HFF-Myc (cell line): Measurements from ENCODE around the gene FOXK2.

ENCODE experiments used
- DNase-seq: peaks from one replicate; pipeline ENCODE4 v3.0.0-alpha.2; 2011; ENCODE audit warnings: low read depth; ENCODE audit errors: extremely low read depth
- H3K4me3 ChIP-seq: replicated peaks from 2 replicates; pipeline ENCODE4 v1.5.1; 2011; ENCODE audit warnings: low read depth, mild to moderate bottlenecking, control low read depth, low read length
- TF ChIP-seq, protein P1 (sequence below): IDR thresholded peaks from 2 replicates; pipeline ENCODE4 v1.5.1; 2012; ENCODE audit warnings: mild to moderate bottlenecking, low read depth, low read length, control low read depth; ENCODE audit errors: missing control alignments

Gene FOXK2

DNA sequence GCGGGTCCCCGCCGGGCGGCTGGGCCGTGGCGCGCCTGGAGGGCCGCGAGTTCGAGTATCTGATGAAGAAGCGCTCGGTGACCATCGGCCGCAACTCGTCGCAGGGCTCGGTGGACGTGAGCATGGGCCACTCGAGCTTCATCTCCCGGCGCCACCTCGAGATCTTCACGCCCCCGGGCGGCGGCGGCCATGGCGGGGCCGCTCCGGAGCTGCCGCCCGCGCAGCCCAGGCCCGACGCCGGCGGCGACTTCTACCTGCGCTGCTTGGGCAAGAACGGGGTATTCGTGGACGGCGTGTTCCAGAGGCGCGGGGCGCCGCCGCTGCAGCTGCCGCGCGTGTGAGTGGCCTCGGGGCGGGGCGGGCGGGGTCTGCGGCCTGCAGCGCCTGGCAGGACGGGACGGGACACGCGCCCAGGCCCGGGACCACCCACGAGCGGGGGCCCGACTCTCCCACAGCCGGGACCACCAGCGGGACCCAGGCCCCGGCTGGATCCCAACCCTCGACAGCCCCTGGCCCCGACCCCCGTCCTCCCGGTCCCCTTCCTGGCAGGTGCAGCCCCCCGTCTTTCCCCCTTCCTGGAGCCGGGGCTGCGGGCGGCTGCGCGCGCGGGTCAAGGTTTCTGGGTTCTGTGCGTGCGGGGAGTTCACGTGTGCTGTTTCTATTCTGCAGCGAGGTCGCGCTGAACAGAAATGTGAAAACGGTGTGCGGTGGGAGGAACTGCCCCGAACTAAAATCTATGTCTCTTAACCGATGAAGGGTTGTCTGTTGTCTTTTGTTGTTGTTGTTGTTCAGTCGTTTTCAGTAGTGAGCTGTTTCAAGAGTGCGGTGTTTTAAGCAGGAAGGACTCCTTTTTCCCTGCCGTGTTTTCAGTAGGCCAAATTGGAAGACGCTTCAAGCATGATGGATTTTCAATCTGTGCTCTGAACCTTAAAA is 705 bp downstream of the FOXK2 start:
- H3K4me3 ChIP-seq: peak overlapping the region; percentile 71
- DNase-seq: no peak
- TF ChIP-seq, protein P1, sequence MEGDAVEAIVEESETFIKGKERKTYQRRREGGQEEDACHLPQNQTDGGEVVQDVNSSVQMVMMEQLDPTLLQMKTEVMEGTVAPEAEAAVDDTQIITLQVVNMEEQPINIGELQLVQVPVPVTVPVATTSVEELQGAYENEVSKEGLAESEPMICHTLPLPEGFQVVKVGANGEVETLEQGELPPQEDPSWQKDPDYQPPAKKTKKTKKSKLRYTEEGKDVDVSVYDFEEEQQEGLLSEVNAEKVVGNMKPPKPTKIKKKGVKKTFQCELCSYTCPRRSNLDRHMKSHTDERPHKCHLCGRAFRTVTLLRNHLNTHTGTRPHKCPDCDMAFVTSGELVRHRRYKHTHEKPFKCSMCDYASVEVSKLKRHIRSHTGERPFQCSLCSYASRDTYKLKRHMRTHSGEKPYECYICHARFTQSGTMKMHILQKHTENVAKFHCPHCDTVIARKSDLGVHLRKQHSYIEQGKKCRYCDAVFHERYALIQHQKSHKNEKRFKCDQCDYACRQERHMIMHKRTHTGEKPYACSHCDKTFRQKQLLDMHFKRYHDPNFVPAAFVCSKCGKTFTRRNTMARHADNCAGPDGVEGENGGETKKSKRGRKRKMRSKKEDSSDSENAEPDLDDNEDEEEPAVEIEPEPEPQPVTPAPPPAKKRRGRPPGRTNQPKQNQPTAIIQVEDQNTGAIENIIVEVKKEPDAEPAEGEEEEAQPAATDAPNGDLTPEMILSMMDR: no peak

DNA sequence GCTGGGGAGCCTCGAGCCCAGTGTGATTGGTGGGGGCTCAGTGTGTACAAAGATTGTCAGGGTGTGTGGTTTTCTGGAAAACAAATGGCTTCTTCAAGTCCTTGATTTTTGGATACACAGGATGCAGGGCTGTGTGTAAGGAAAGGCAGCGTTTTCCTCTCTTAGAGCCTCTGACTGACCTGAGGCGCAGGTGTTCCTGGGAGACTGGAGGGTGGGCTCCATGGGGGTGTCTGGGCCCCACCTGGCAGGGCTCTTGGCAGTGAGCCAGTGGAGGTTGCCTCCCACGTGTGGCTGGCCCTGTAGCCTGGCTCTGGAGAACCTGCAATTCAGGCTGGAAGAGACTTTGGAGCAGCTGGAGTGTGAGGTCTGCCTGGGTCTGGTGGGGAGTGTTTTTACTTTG is 5.0 kb downstream of the FOXK2 start:
- TF ChIP-seq, protein P1: no peak
- no peak overlapping the region for H3K4me3 ChIP-seq
- no peak for DNase-seq

DNA sequence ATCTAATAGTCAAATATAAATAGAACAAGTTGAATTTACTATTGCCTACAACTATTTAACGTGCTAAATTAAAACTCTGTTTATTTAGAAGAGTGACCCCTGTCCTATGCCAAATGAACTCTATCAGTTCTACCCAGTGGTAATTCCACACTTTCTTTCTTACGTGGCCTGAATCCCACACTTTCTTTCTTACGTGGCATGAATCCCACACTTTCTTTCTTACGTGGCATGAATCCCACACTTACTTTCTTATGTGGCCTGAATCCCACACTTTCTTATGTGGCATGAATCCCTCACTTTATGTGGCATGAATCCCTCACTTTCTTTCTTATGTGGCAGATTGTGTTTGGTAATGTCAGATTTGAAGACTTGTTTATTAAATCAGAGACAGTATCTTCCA is 6.2 kb downstream of the FOXK2 start:
- TF ChIP-seq, protein P1: no peak
- no peak for DNase-seq
- H3K4me3 ChIP-seq: no peak overlapping the region

DNA sequence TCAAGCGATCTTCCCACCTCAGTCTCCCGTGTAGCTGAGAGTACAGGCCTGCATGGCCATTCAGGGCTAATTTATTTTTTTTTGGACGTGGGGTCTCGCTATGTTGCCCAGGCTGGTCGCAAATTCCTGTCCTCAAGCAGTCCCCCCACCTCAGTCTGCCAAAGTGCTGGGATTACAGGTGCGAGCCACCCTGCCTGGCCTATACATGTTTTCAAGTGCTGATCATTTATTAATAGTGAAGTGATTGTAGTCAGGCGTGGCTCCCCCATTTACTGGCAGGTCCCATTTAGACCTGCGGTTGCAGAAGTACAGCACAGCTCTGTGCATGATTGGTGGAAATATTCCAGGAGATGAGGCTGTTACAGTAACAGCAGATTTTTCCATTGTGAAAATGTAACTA is 8.4 kb downstream of the FOXK2 start:
- no peak overlapping the region for H3K4me3 ChIP-seq
- no peak for DNase-seq
- TF ChIP-seq, protein P1: no peak

DNA sequence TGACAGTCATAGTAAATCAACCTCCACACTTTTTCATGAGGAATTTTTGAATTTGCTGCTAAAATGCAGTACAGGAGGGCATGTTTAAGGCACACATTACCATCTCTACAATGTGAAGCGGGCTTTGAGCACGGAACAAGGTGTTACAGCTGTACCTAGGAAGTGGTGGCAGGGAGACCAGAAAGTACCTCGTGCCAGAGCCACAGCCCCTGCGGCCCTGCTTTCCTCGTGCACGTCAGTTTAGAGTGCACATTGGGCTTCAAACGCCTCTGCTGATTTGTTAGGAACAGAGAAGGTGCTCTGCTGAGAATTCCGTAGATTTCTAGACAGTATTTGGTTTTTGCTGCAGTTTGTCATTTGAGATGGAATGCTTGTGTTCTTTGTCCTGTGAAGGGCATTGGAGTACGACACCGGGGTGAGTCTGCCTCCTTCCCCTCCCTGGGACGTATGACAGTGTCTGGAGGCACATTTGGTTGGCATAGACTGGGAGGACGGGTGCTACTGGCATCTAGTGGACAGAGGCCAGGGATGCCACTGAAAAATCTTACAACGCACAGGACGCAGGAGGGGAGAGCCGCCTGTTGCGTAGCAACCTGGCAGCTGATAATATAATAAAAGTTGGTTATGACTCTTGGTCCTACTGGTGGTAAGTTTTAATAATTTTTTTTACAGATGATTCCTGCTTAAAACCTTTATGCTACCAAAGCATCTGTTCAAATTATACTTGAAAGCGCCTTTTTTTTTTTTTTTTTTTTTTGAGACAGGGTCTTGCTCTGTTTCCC is 9.1 kb downstream of the FOXK2 start:
- DNase-seq: no peak
- no peak overlapping the region for H3K4me3 ChIP-seq
- TF ChIP-seq, protein P1: no peak

DNA sequence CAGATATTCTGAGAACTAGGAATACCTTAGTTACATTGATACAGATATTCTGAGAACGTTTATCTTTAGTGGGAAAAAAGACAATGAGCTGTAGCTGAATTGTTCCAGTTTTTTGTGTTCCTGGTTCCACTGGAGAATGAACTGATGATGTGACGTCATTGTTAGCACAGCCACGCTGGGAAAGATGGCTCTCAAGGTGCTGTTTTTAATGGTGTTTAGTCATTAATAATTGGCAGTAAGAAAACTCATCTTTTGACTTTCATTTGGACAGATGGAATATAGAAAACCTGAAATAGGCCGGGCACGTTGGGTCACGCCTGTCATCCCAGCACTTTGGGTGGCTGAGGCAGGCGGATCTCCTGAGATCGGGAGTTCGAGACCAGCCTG is 10.4 kb downstream of the FOXK2 start:
- no peak overlapping the region for H3K4me3 ChIP-seq
- TF ChIP-seq, protein P1: no peak
- DNase-seq: no peak
